Type B pancreatic cell (in vitro differentiated cells): ENCODE results near the gene COL23A1. TPM values are rescaled to one million over a fixed set of nuclear protein-coding genes. Genes with fewer than 3 reads are reported as not detected.

Source experiments
- DNase-seq: peaks from one replicate; pipeline ENCODE4 v3.0.0; 2021; ENCODE audit warnings: mixed read lengths; ENCODE audit not compliant: unreplicated experiment; ENCODE audit errors: extremely low spot score
- H3K27ac Mint-ChIP-seq: 2 replicates; pipeline ENCODE4 v1.8.0; 2021; ENCODE audit warnings: mild to moderate bottlenecking, mixed read lengths
- H3K27me3 Mint-ChIP-seq: 2 replicates; pipeline ENCODE4 v1.8.0; 2021; ENCODE audit warnings: mixed read lengths
- H3K36me3 Mint-ChIP-seq: 2 replicates; pipeline ENCODE4 v1.8.0; 2021; ENCODE audit warnings: mixed read lengths
- H3K4me1 Mint-ChIP-seq: one replicate; pipeline ENCODE4 v1.8.0; 2021; ENCODE audit warnings: mixed read lengths; ENCODE audit not compliant: unreplicated experiment
- H3K4me3 Mint-ChIP-seq: 2 replicates; pipeline ENCODE4 v1.8.0; 2021; ENCODE audit warnings: mild to moderate bottlenecking, mixed read lengths
- H3K9me3 Mint-ChIP-seq: 2 replicates; pipeline ENCODE4 v1.8.0; 2021; ENCODE audit warnings: mixed read lengths
- total RNA-seq: library from RNA; stranded (reverse); gene quantifications from 2 replicates; pipeline ENCODE4 v1.2.1, GENCODE V29; 2021; ENCODE audit warnings: low replicate concordance
- TF ChIP-seq, protein P1 (sequence below): fragments of 200-600 bp; sonication (generic); conservative IDR thresholded peaks from 2 replicates; pipeline ENCODE4 v1.5.0; 2021; ENCODE audit warnings: antibody characterized with exemption, mild to moderate bottlenecking

COL23A1 gene
- total RNA-seq, 1 donor from 2014 or later = 15.5 TPM

DNA sequence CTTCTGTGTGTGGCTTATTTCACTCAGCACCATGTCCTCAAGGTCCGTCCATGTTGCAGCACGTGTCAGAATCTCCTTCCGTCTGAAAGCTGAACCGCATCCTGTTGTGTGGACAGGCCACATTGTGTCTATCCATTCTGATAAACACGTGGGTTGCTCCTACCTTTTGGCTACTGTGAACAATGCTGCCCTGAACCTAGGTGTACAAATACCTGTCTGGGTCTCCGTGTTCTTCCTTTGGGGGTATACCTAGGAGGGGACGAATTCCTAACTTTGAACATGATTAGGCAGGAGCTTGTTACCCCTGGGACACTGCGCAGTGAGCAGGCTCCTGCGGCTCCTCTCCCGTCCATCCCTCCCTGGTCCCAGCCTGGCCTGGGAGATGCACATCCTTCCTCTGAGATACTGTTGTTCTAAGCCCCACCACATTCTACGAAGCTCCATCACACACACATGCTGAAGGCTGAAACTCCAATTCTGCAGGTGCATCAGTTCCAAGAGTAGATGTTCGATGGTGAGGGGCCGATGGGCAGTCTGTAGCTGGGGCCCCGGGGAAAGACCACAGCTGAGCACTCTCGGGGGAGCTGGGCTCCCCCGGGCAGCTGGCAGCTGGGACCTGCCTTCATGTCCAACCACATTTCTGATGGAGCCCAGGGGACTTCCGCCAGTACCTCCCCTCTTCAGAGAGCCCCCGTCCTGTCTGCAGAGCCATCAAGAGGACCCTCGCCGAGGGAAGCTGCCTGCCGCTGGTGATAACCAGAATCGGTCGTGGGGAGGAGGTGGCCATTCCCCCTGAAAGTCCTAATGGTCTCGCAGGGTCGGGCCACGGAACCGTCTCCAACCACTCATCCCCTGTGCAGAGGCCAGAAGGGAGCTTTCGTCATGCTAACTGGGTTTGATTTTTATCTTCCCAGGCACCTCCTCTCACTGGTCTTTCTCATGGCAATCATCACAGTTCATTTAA, 120.9 kb downstream of the COL23A1 start:
- H3K4me3 Mint-ChIP-seq = peak overlapping the region; percentile 12
- peaks cover 48% of the 10 kb centered on the region for H3K4me1 Mint-ChIP-seq
- TF ChIP-seq, protein P1, sequence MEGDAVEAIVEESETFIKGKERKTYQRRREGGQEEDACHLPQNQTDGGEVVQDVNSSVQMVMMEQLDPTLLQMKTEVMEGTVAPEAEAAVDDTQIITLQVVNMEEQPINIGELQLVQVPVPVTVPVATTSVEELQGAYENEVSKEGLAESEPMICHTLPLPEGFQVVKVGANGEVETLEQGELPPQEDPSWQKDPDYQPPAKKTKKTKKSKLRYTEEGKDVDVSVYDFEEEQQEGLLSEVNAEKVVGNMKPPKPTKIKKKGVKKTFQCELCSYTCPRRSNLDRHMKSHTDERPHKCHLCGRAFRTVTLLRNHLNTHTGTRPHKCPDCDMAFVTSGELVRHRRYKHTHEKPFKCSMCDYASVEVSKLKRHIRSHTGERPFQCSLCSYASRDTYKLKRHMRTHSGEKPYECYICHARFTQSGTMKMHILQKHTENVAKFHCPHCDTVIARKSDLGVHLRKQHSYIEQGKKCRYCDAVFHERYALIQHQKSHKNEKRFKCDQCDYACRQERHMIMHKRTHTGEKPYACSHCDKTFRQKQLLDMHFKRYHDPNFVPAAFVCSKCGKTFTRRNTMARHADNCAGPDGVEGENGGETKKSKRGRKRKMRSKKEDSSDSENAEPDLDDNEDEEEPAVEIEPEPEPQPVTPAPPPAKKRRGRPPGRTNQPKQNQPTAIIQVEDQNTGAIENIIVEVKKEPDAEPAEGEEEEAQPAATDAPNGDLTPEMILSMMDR = no peak
- H3K9me3 Mint-ChIP-seq = no peaks in the 10 kb centered on the region
- H3K27ac Mint-ChIP-seq = no peak overlapping the region
- H3K36me3 Mint-ChIP-seq = no peaks in the 10 kb centered on the region
- H3K27me3 Mint-ChIP-seq = peaks cover 8% of the 10 kb centered on the region
- peak; percentile 64 for DNase-seq

GRCh38 chr5:178468196-178468685, 122.0 kb downstream of the COL23A1 start:
- H3K9me3 Mint-ChIP-seq = no peaks in the 10 kb centered on the region
- DNase-seq = peak; percentile 62
- H3K4me1 Mint-ChIP-seq = peaks cover 49% of the 10 kb centered on the region
- TF ChIP-seq, protein P1 = no peak
- H3K27me3 Mint-ChIP-seq = peaks cover 11% of the 10 kb centered on the region
- no peaks in the 10 kb centered on the region for H3K36me3 Mint-ChIP-seq
- no peak overlapping the region for H3K4me3 Mint-ChIP-seq
- H3K27ac Mint-ChIP-seq = peak overlapping the region; percentile 31

DNA sequence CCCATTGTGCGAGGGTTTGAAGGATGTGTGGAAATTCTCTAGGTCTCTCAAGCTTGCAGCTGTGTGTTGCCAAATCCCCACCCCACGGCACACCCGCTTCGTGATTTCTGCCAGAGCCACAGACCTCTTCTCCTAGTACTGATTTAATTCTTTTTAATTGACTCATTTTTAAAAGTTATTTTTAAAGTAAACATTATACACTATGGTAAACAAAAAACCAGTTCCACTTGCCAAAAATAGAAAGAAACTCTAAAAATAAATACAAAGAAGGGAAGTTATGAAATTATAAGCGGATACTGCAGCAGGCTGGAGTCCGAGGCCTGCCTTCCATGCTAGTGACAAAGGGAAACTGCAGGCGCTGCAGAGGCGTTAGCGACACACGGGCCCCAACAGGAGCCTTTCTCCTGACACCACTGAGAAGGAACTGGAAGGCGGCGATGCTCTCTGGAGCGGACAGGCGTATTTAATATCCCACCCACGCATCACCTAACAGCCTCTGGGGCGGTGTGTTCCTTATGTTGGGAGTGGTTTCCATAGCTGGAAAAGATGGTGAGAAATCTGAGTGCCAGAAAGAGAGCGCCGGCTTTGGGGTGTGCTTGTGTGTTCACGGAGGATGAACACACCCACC, 122.5 kb downstream of the COL23A1 start:
- no peak overlapping the region for H3K4me3 Mint-ChIP-seq
- DNase-seq = peak; percentile 62
- H3K27ac Mint-ChIP-seq = peak overlapping the region; percentile 31
- no peaks in the 10 kb centered on the region for H3K36me3 Mint-ChIP-seq
- peaks cover 11% of the 10 kb centered on the region for H3K27me3 Mint-ChIP-seq
- peaks cover 53% of the 10 kb centered on the region for H3K4me1 Mint-ChIP-seq
- no peaks in the 10 kb centered on the region for H3K9me3 Mint-ChIP-seq
- TF ChIP-seq, protein P1 = no peak

GRCh38 chr5:178467205-178467567, 123.0 kb downstream of the COL23A1 start:
- DNase-seq = peak; percentile 49
- peaks cover 58% of the 10 kb centered on the region for H3K4me1 Mint-ChIP-seq
- H3K4me3 Mint-ChIP-seq = no peak overlapping the region
- H3K9me3 Mint-ChIP-seq = no peaks in the 10 kb centered on the region
- TF ChIP-seq, protein P1 = no peak
- peak overlapping the region; percentile 7 for H3K27ac Mint-ChIP-seq
- H3K36me3 Mint-ChIP-seq = no peaks in the 10 kb centered on the region
- peaks cover 11% of the 10 kb centered on the region for H3K27me3 Mint-ChIP-seq

GRCh38 chr5:178466342-178466741, 123.9 kb downstream of the COL23A1 start:
- TF ChIP-seq, protein P1 = no peak
- H3K4me3 Mint-ChIP-seq = no peak overlapping the region
- H3K36me3 Mint-ChIP-seq = no peaks in the 10 kb centered on the region
- peaks cover 11% of the 10 kb centered on the region for H3K27me3 Mint-ChIP-seq
- no peak overlapping the region for H3K27ac Mint-ChIP-seq
- peak; percentile 45 for DNase-seq
- H3K9me3 Mint-ChIP-seq = no peaks in the 10 kb centered on the region
- H3K4me1 Mint-ChIP-seq = peaks cover 67% of the 10 kb centered on the region
